ENCODE data around the gene CDC6.
A peak's percentile ranks its signal among the peaks of the same experiment; 100 is the strongest.

The CDC6 gene

DNA sequence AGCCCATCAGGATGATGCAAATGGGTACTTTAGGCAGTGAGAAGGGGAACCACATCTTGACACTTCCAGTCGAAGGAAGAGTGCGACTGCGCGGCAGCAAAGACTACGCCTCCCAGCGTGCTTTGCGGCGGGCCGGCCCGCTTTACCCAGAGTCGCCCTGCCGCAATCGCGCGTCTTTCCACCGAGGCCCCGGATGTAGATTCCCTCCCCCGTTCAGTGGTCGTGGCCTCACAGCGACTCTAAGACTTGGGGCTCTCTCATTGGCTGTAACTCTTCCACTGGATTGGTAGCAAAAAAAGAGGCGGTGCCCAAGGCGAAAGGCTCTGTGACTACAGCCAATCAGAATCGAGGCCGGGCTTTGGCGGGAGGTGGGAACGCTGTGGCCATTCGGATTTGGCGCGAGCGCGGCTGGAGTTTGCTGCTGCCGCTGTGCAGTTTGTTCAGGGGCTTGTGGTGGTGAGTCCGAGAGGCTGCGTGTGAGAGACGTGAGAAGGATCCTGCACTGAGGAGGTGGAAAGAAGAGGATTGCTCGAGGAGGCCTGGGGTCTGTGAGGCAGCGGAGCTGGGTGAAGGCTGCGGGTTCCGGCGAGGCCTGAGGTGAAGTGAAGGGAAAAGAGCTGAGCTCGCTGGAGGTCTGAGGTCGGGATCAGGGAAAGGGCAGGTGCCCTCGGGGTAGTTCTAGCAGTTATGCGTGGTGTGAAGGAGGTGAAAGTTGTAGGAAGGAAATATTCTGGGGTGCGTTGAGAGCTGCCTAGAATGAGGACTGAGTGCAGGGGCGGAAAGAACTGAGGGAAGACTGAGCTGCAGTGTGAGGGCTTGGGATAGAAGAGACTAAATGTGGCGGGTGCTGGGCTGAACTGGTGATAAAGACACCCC is at the start of gene CDC6:
CDC6 (plus strand) TSS at position 386 of the 876 bp plus-strand sequence. CDS start 1,542 bp downstream, outside the sequence.
- peak; percentile 100 for DNase-seq

DNA sequence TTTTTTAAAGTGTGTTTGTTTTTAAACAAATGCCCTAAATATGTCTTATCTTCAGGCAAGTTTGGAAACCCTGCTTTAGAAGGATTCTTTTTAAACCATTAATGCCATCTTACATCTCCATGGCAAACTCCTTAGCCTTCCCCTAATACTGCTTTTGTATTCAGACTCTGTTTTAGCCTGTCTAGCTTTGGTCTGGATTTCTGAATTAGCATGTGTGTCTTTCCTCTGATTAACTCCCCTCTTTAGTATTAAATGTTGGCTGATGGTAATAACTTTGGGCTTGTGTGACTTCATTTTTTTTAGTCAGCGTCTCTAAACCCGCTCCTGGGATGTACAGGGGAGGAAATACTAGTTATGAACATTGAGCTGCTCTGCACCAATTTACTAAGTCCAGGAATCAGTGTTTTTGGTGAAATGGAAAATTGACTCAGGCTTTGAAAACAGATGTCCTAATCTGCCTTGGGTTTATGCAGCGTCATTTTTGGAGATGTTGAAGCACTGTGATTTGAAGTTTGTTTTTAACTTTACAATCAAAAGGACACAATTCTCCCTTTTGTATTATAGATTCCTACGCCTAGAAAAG is 46.3 kb upstream of the CDC6 start:
- DNase-seq: no peak

- no peak for DNase-seq
Measured at GRCh38 chr17:40242774-40243173, 44.9 kb upstream of the CDC6 start.

- DNase-seq: no peak
Measured at GRCh38 chr17:40243761-40244160, 43.9 kb upstream of the CDC6 start.

GRCh38 chr17:40244255-40244654 is 43.4 kb upstream of the CDC6 start:
- no peak for DNase-seq

GRCh38 chr17:40247926-40248495 is 39.7 kb upstream of the CDC6 start:
- DNase-seq: no peak

- DNase-seq: no peak
Measured at GRCh38 chr17:40248507-40248906, 39.2 kb upstream of the CDC6 start.

GRCh38 chr17:40251576-40251975 is 36.1 kb upstream of the CDC6 start:
- peak; percentile 42 for DNase-seq

- DNase-seq: no peak
Measured at GRCh38 chr17:40253565-40253964, 34.1 kb upstream of the CDC6 start.

DNA sequence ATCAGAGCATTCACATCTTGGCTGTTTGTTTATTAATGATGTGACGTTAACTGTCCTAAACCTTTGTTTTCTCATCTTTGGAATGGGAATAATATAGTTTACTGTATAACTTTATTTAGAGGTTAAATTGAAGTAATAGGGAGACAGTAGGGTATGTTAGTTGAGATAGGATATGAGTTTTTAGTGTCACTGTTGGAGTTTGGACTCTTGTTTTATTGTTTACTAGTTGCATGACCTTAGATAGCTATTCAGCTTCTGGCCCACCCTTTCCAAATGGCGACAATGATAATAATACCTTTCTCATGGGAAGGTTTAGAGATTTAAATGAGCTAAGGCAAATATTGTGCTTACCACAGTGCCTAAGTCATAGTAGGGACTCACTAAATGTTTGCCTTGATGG is 28.2 kb upstream of the CDC6 start:
- no peak for DNase-seq

DNA sequence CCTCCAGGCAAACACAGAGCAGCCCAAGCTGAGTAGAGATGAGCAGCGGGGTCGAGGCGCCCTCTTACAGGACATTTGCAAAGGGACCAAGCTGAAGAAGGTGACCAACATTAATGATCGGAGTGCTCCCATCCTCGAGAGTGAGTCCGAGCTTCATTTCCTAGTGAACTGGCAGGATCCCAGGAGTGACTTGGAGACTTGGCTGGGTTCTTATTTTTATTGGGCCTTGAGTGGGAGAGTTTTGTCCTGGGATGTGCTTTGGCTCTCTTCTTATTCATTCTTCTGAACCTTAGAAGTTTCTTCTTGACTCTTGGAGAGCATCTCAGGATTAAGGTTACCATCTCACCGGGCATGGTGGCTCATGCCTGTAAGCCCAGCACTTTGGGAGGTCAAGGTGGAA is 27.2 kb upstream of the CDC6 start:
- DNase-seq: no peak

DNA sequence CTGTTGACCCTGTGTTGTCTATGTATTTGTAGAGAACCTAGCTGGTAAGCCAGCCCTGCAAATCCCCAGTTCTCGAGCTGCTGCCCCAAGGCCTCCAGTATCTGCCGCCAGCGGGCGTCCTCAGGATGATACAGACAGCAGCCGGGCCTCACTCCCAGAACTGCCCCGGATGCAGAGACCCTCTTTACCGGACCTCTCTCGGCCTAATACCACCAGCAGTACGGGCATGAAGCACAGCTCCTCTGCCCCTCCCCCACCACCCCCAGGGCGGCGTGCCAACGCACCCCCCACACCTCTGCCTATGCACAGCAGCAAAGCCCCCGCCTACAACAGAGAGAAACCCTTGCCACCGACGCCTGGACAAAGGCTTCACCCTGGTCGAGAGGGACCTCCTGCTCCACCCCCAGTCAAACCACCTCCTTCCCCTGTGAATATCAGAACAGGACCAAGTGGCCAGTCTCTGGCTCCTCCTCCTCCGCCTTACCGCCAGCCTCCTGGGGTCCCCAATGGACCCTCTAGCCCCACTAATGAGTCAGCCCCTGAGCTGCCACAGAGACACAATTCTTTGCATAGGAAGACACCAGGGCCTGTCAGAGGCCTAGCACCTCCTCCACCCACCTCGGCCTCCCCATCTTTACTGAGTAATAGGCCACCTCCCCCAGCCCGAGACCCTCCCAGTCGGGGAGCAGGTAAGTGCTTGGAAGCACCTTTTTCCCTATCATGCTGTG is 23.1 kb upstream of the CDC6 start:
- no peak for DNase-seq

DNA sequence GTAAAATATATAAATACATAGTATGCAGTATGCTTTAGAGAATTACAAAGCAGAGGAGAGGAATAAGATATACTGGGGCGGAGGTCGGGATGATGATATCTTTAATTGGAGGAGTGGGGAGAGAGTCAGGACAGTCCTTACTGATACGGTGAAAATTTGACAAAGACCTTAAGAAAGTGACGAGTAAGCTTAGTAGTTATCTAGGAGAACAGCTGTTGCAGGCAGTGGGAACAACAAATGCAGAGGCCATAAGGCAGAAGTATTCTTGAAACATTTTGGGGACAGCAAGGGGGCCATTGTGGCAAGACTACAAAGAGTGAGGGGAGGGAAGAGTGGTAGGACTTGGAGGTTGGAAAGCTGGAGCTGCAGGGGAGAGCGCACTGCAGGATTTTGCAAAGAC is 22.3 kb upstream of the CDC6 start:
- no peak for DNase-seq

GRCh38 chr17:40266882-40267281 is 20.8 kb upstream of the CDC6 start:
- DNase-seq: no peak

DNA sequence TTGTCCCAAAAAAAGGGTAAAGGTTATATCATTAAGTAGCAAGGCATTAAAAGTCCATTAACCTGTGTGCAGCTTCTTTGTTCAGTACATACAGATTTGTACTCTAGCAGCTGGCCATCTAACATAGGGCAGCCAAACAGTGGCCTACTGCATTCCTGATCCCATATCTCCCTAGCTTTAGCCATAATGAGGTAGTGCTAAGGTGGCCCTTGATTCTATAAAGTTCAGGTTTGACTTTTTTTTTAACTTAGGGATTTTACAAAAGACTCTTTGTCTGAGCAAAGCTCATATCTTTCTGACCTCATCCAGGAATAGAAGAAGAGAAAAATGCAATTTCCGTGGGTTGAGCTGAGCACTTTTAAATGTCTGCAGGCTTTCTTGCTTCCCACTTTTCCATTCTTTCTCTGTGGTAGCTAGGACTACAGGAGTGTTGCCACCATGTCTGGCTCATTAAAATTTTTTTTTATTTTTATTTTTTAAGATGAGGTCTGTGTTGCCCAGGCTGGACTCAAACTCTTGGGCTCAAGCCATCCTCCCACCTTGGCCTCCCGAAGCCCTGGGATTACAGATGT is 19.5 kb upstream of the CDC6 start:
- no peak for DNase-seq

- DNase-seq: no peak
Measured at GRCh38 chr17:40278414-40278813, 9.3 kb upstream of the CDC6 start.

GRCh38 chr17:40279402-40279801 is 8.3 kb upstream of the CDC6 start:
- no peak for DNase-seq

GRCh38 chr17:40281663-40282062 is 6.0 kb upstream of the CDC6 start:
- DNase-seq: no peak

DNA sequence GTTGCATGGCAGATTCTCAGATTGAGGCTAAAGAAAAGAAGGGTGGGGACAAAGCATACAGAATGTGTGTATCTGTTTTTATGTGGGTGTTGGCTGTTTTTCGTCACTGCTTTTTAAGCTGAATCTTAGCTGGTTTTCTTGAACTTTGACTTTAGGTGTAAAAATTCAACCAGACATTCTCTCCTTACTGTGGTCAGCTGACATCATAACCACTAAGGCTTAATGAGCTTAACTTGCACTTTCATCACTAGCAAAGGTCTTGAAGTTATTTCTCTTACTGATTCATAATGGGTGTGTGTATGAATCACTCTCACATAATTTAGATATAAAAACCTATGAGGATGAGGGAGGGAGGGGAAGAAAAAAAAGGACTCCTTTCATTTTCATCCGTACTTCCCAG is 4.0 kb upstream of the CDC6 start:
- no peak for DNase-seq

DNA sequence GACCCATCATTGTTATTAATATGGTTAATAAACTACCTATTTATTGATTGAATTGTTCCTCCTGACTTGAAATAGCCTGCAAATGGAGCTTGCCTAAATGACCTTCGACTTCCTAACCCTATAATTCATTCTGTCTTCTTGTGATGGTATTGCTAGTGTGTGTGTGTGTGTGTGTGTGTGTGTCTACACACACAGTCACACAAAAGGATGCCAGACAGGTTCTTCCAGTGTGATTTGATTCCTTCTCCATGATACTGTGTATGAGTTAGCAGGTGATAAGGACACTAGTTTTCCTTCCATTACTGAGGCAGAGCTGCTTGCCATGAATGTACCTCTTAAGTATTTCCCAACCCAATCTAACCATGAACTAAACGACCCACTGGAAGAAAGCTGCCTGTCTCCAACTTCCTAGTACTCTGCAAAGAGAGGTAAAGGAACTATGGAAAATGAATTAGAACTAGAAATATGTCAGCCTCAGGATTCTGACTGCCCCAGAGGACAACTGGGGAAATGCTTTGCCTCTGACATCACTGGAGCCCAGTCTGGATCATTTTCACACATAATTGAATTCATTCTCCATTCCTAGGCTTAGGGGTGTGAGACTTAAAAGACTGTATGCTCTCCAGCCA is 3.5 kb upstream of the CDC6 start:
- peak; percentile 74 for DNase-seq

- DNase-seq: no peak
Measured at GRCh38 chr17:40286473-40286872, 1.2 kb upstream of the CDC6 start.

DNA sequence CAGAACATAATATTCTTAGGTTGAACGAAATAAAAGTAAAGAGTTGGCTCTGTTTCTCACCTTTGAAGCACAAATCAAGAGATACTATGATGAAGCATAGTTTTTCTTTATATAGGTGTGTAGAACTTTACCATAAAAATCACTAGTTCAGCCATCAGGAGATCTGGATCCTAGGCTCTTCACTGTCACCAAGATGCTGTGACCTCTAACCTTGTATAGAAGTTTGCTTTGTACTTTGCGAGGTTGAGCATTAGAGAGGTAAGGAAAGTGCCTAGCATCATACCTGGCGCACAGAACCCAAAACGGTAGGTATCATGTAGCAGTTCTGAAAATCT is 553 bp upstream of the CDC6 start:
- DNase-seq: no peak
